AG09319 (cell line): ENCODE measurements around the gene CELA2A.

ENCODE experiments used
- DNase-seq: peaks from one replicate; pipeline ENCODE4 v3.0.0-alpha.2; 2010; ENCODE audit warnings: low read depth; ENCODE audit errors: extremely low read depth
- CTCF ChIP-seq: IDR thresholded peaks from 2 replicates; pipeline ENCODE4 v1.5.1; 2011; ENCODE audit warnings: low read depth, mild to moderate bottlenecking, inconsistent platforms, low read length, moderate library complexity

Gene CELA2A

GRCh38 chr1:15418806-15419515 lies 37.6 kb upstream of the CELA2A start:
- TF ChIP-seq CTCF = no peak
- no peak for DNase-seq

GRCh38 chr1:15420853-15421465 lies 35.6 kb upstream of the CELA2A start:
- TF ChIP-seq CTCF = no peak
- DNase-seq = no peak

- no peak for DNase-seq
Measured at GRCh38 chr1:15422871-15423270, 33.7 kb upstream of the CELA2A start.

GRCh38 chr1:15423355-15424077 lies 33.0 kb upstream of the CELA2A start:
- no peak for TF ChIP-seq CTCF
- DNase-seq = no peak

More at GRCh38 chr1:15422871-15423270, 33.7 kb upstream of the CELA2A start:
- TF ChIP-seq CTCF = no peak

- TF ChIP-seq CTCF = no peak
- DNase-seq = no peak
Measured at GRCh38 chr1:15424146-15424667, 32.3 kb upstream of the CELA2A start.

- no peak for DNase-seq
- TF ChIP-seq CTCF = no peak
Measured at GRCh38 chr1:15424981-15425380, 31.6 kb upstream of the CELA2A start.

- no peak for TF ChIP-seq CTCF
- DNase-seq = no peak
Measured at GRCh38 chr1:15425521-15425920, 31.0 kb upstream of the CELA2A start.
